Trophoblast cell (in vitro differentiated cells and primary cell): ENCODE data around the gene RTCA. TPM values are rescaled to one million over a fixed set of nuclear protein-coding genes. Genes with fewer than 3 reads are reported as not detected.

Experiments used
- DNase-seq, 2 donors: peaks; one replicate each; pipeline ENCODE4 v3.0.0-alpha.2; 2016
- H2AFZ ChIP-seq: 2 replicates; pipeline ENCODE4 v1.6.1; 2013; ENCODE audit warnings: low read length, moderate library complexity, mild to moderate bottlenecking; ENCODE audit not compliant: insufficient read depth, poor library complexity
- H2AK5ac ChIP-seq: 2 replicates; pipeline ENCODE4 v1.6.1; 2013; ENCODE audit warnings: mild to moderate bottlenecking, low read length
- H2BK120ac ChIP-seq: 2 replicates; pipeline ENCODE4 v1.6.1; 2013; ENCODE audit warnings: low read length, mild to moderate bottlenecking, moderate library complexity; ENCODE audit not compliant: insufficient read depth, poor library complexity
- H2BK12ac ChIP-seq: 2 replicates; pipeline ENCODE4 v1.6.1; 2013; ENCODE audit warnings: mild to moderate bottlenecking, low read length, moderate library complexity
- H2BK5ac ChIP-seq: 2 replicates; pipeline ENCODE4 v1.6.1; 2013; ENCODE audit warnings: low read length, low read depth, moderate library complexity, mild to moderate bottlenecking; ENCODE audit not compliant: poor library complexity
- H3K14ac ChIP-seq: 2 replicates; pipeline ENCODE4 v1.6.1; 2013; ENCODE audit warnings: mild to moderate bottlenecking, low read length
- H3K18ac ChIP-seq: 2 replicates; pipeline ENCODE4 v1.6.1; 2013; ENCODE audit warnings: mild to moderate bottlenecking, low read length
- H3K23ac ChIP-seq: 2 replicates; pipeline ENCODE4 v1.6.1; 2013; ENCODE audit warnings: low read length
- H3K27ac ChIP-seq: 2 replicates; pipeline ENCODE4 v1.5.1; 2013; ENCODE audit warnings: low read depth, mild to moderate bottlenecking, inconsistent platforms, low read length, moderate library complexity
- H3K27me3 ChIP-seq: 2 replicates; pipeline ENCODE4 v1.6.1; 2013; ENCODE audit warnings: inconsistent platforms, mild to moderate bottlenecking, low read length, moderate library complexity; ENCODE audit not compliant: insufficient read depth
- H3K36me3 ChIP-seq, 2 experiments: 1 replicate in 1 of 2; 2 replicates in 1 of 2; pipeline ENCODE4 v1.6.1; 2013; ENCODE audit warnings: low read length in 2 of 2, mild to moderate bottlenecking in 2 of 2, moderate library complexity in 1 of 2; ENCODE audit not compliant: insufficient read depth in 2 of 2, control insufficient read depth in 1 of 2
- H3K4ac ChIP-seq: 2 replicates; pipeline ENCODE4 v1.6.1; 2013; ENCODE audit warnings: low read depth, mild to moderate bottlenecking, low read length, moderate library complexity
- H3K4me1 ChIP-seq, 2 experiments: 1 replicate in 1 of 2; 2 replicates in 1 of 2; pipeline ENCODE4 v1.6.1; 2013; ENCODE audit warnings: low read length in 2 of 2, mild to moderate bottlenecking in 2 of 2, moderate library complexity in 1 of 2; ENCODE audit not compliant: insufficient read depth in 2 of 2, control insufficient read depth in 1 of 2
- H3K4me2 ChIP-seq: 2 replicates; pipeline ENCODE4 v1.6.1; 2013; ENCODE audit warnings: inconsistent platforms, mild to moderate bottlenecking, low read length, moderate library complexity
- H3K4me3 ChIP-seq: 2 replicates; pipeline ENCODE4 v1.5.1; 2013; ENCODE audit warnings: mild to moderate bottlenecking, low read depth, low read length, inconsistent platforms
- H3K79me1 ChIP-seq: one replicate; pipeline ENCODE4 v1.6.1; 2013; ENCODE audit warnings: low read length
- H3K79me2 ChIP-seq: 2 replicates; pipeline ENCODE4 v1.6.1; 2013; ENCODE audit warnings: low read length, mild to moderate bottlenecking; ENCODE audit not compliant: control insufficient read depth, insufficient read depth, poor library complexity
- H3K9ac ChIP-seq: 2 replicates; pipeline ENCODE4 v1.6.1; 2013; ENCODE audit warnings: mild to moderate bottlenecking, low read length
- H3K9me3 ChIP-seq: 2 replicates; pipeline ENCODE4 v1.6.1; 2013; ENCODE audit warnings: low read depth, mild to moderate bottlenecking, control low read depth, inconsistent platforms, low read length; ENCODE audit not compliant: insufficient read depth
- H4K12ac ChIP-seq: 2 replicates; pipeline ENCODE4 v1.6.1; 2013; ENCODE audit warnings: low read depth, mild to moderate bottlenecking, low read length, moderate library complexity
- H4K8ac ChIP-seq: 2 replicates; pipeline ENCODE4 v1.6.1; 2013; ENCODE audit warnings: low read depth, mild to moderate bottlenecking, low read length, moderate library complexity
- H4K91ac ChIP-seq: one replicate; pipeline ENCODE4 v1.6.1; 2013; ENCODE audit warnings: low read depth, mild to moderate bottlenecking, low read length, moderate library complexity
- WGBS: extraction: QIAGEN DNeasy Blood & Tissue Kit; methylation state at CpG from one replicate; pipeline ENCODE4 v1.1.7; 2013; ENCODE audit warnings: missing lambda C conversion rate; ENCODE audit not compliant: insufficient read length, insufficient coverage; ENCODE audit errors: extremely low coverage; 5-methylcytosine and 5-hydroxymethylcytosine counted together
- polyA plus RNA-seq: library from polyadenylated mRNA; stranded (reverse); fragments of 200-250 nt; gene quantifications from 2 replicates; pipeline ENCODE4 v1.2.3, GENCODE V29; 2013

RTCA gene
- polyA plus RNA-seq: 35.0 and 36.3 TPM in 2 replicates

- Histone ChIP-seq H4K91ac (peak within 1 kb of the TSS; percentile 95), H3K23ac (peak within 1 kb of the TSS; percentile 54), H3K4me2 (peak within 1 kb of the TSS; percentile 99), H4K12ac (peak within 1 kb of the TSS; percentile 95), H3K79me2 (peaks cover 5% of the 10 kb centered on the region), H2BK120ac (peak within 1 kb of the TSS; percentile 78), H2BK5ac (peak within 1 kb of the TSS; percentile 89), H3K4me3 (peak within 1 kb of the TSS; percentile 88), H3K18ac (peak within 1 kb of the TSS; percentile 90), H3K4me1 (peaks cover 0 to 2% of the 10 kb centered on the region in 2 experiments), H3K79me1 (peaks cover 5% of the 10 kb centered on the region), H3K9ac (peak within 1 kb of the TSS; percentile 90), H2BK12ac (no peak within 1 kb of the TSS), H3K27me3 (no peaks in the 10 kb centered on the region), H3K4ac (peak within 1 kb of the TSS; percentile 90), H3K9me3 (no peaks in the 10 kb centered on the region), H4K8ac (peak within 1 kb of the TSS; percentile 95), H3K27ac (peak within 1 kb of the TSS; percentile 73), H3K36me3 (peaks cover 13 to 20% of the 10 kb centered on the region in 2 experiments), H2AFZ (peak within 1 kb of the TSS; percentile 95), H3K14ac (peak within 1 kb of the TSS; percentile 91), H2AK5ac (peak within 1 kb of the TSS; percentile 94)
- WGBS: no CpG with 5 or more reads among the region's 53 CpGs
- DNase-seq: peak; percentile 94 to 98
Measured at GRCh38 chr1:100265931-100266740, at the start of gene RTCA. Gene RTCA, plus strand, starts transcription at chr1:100266216. Its CDS starts 160 bp downstream, at chr1:100266376.

DNA sequence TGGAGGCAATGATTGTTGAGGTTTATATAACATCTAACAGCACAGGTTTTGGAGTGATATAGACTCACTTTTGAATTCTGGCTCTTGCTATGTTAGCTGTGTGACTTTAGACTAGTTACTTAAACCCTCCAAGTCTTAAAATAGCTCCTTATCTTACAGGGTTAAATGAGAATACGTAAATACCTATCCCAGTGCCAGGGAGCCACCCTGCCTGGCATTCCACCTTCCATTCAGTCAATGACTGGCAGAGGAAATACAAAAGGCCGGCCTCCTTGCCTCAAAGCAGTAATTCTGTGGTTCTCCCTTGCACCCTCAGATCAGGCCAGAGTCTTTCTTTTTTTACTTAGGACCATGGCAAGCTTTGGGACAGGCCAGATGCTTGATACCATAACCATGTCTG is 48.2 kb upstream of the RTCA start:
- Histone ChIP-seq H3K79me2 (no peaks in the 10 kb centered on the region), H3K27ac (no peak overlapping the region), H4K91ac (no peak overlapping the region), H3K27me3 (no peaks in the 10 kb centered on the region), H3K4me2 (no peak overlapping the region), H3K14ac (no peak overlapping the region), H2BK12ac (no peak overlapping the region), H3K9me3 (no peaks in the 10 kb centered on the region), H4K8ac (no peak overlapping the region), H3K18ac (no peak overlapping the region), H2AK5ac (no peak overlapping the region), H3K23ac (no peak overlapping the region), H4K12ac (no peak overlapping the region), H3K4ac (no peak overlapping the region), H3K9ac (no peak overlapping the region), H2AFZ (no peak overlapping the region), H3K4me3 (no peak overlapping the region), H3K4me1 (no peaks in the 10 kb centered on the region), H3K36me3 (peaks cover 14 to 15% of the 10 kb centered on the region in 2 experiments), H3K79me1 (no peaks in the 10 kb centered on the region), H2BK5ac (no peak overlapping the region), H2BK120ac (no peak overlapping the region)
- no CpG with 5 or more reads among the region's 2 CpGs for WGBS
- DNase-seq: no peak

GRCh38 chr1:100219457-100219856 is 46.6 kb upstream of the RTCA start:
- no peak overlapping the region for H2AK5ac ChIP-seq
- H2BK120ac ChIP-seq: no peak overlapping the region
- no peak overlapping the region for H3K4ac ChIP-seq
- peaks cover 5% of the 10 kb centered on the region in 2 experiments for H3K36me3 ChIP-seq
- no peak overlapping the region for H4K91ac ChIP-seq
- no peak overlapping the region for H3K9ac ChIP-seq
- H3K18ac ChIP-seq: no peak overlapping the region
- no peak overlapping the region for H3K4me3 ChIP-seq
- H3K27me3 ChIP-seq: no peaks in the 10 kb centered on the region
- H3K27ac ChIP-seq: no peak overlapping the region
- no peak overlapping the region for H2BK5ac ChIP-seq
- no peak overlapping the region for H3K14ac ChIP-seq
- H3K4me2 ChIP-seq: no peak overlapping the region
- no peak overlapping the region for H2AFZ ChIP-seq
- no CpG with 5 or more reads among the region's 6 CpGs for WGBS
- H3K9me3 ChIP-seq: no peaks in the 10 kb centered on the region
- no peak overlapping the region for H4K8ac ChIP-seq
- H4K12ac ChIP-seq: no peak overlapping the region
- no peaks in the 10 kb centered on the region for H3K4me1 ChIP-seq
- H2BK12ac ChIP-seq: no peak overlapping the region
- no peak overlapping the region for H3K23ac ChIP-seq
- H3K79me1 ChIP-seq: no peaks in the 10 kb centered on the region
- DNase-seq: no peak
- no peaks in the 10 kb centered on the region for H3K79me2 ChIP-seq

GRCh38 chr1:100219883-100220282 is 46.1 kb upstream of the RTCA start:
- peak in 1 of 2 donors; percentile 53 for DNase-seq
- Histone ChIP-seq H3K4me2 (no peak overlapping the region), H3K27ac (no peak overlapping the region), H2BK12ac (no peak overlapping the region), H3K4me3 (no peak overlapping the region), H4K91ac (no peak overlapping the region), H3K9me3 (no peaks in the 10 kb centered on the region), H3K9ac (no peak overlapping the region), H2BK120ac (no peak overlapping the region), H3K4me1 (no peaks in the 10 kb centered on the region), H2BK5ac (no peak overlapping the region), H2AFZ (no peak overlapping the region), H3K23ac (no peak overlapping the region), H3K27me3 (no peaks in the 10 kb centered on the region), H2AK5ac (no peak overlapping the region), H3K79me1 (no peaks in the 10 kb centered on the region), H4K12ac (no peak overlapping the region), H3K36me3 (peaks cover 1 to 4% of the 10 kb centered on the region in 2 experiments), H3K4ac (no peak overlapping the region), H3K18ac (no peak overlapping the region), H3K79me2 (no peaks in the 10 kb centered on the region), H3K14ac (no peak overlapping the region), H4K8ac (no peak overlapping the region)
- WGBS: no CpG with 5 or more reads among the region's 2 CpGs
